Measurements from ENCODE around the gene PIGV.

DNA sequence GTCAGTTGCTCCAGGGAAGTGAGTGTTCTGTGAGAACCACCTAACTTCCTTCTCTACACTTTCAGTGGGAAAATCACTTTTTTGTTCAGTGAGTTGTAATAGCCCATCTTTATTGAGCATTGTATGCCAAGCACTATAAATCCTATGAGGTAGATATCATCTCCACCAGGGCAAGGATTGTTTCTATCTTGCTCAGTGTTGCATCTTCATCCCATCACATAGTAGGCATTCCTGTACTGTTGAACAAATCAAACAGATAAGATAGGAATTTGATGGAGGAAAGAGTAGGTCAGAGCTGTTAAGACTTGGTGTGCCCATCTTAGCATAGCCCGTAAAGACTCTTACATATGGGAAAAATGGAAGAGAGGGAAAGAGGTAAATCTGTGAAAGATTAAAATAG lies 2.9 kb upstream of the PIGV start:
- TF ChIP-seq, protein P1, sequence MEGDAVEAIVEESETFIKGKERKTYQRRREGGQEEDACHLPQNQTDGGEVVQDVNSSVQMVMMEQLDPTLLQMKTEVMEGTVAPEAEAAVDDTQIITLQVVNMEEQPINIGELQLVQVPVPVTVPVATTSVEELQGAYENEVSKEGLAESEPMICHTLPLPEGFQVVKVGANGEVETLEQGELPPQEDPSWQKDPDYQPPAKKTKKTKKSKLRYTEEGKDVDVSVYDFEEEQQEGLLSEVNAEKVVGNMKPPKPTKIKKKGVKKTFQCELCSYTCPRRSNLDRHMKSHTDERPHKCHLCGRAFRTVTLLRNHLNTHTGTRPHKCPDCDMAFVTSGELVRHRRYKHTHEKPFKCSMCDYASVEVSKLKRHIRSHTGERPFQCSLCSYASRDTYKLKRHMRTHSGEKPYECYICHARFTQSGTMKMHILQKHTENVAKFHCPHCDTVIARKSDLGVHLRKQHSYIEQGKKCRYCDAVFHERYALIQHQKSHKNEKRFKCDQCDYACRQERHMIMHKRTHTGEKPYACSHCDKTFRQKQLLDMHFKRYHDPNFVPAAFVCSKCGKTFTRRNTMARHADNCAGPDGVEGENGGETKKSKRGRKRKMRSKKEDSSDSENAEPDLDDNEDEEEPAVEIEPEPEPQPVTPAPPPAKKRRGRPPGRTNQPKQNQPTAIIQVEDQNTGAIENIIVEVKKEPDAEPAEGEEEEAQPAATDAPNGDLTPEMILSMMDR (conservative IDR thresholded peaks at IDR 0.05 in 1 of 2, IDR thresholded peaks at IDR 0.05 in 1 of 2; ENCODE audit: extremely low read depth in 1 of 2, insufficient read depth in 1 of 2, low read depth in 1 of 2, low read length in 2 of 2): no peak
- TF ChIP-seq EZH2 (IDR thresholded peaks at IDR 0.05; ENCODE audit: borderline replicate concordance, low read length): no peak
